HEK293T (cell line): ENCODE data around the gene PEX14.

Experiments used
- ARNT ChIP-seq: fragments of 450-650 bp; IDR thresholded peaks from 2 replicates; pipeline ENCODE4 v1.6.1; 2017; ENCODE audit warnings: mild to moderate bottlenecking
- BHLHE40 ChIP-seq: fragments of 450-650 bp; IDR thresholded peaks from 2 replicates; pipeline ENCODE4 v1.6.1; 2016; ENCODE audit warnings: mild to moderate bottlenecking, moderate library complexity, borderline replicate concordance
- CTBP1 ChIP-seq: fragments of 450-650 bp; IDR thresholded peaks from 2 replicates; pipeline ENCODE4 v1.6.1; 2016; ENCODE audit warnings: borderline replicate concordance
- ELF4 ChIP-seq: fragments of 450-650 bp; IDR thresholded peaks from 2 replicates; pipeline ENCODE4 v1.6.1; 2017; ENCODE audit warnings: antibody characterized with exemption
- FOXA1 ChIP-seq: fragments of 450-650 bp; IDR thresholded peaks from 2 replicates; pipeline ENCODE4 v1.6.1; 2016; ENCODE audit warnings: mild to moderate bottlenecking
- FOXM1 ChIP-seq: fragments of 450-650 bp; IDR thresholded peaks from 2 replicates; pipeline ENCODE4 v1.6.1; 2017; ENCODE audit warnings: mild to moderate bottlenecking, borderline replicate concordance
- HDGF ChIP-seq: fragments of 450-650 bp; IDR thresholded peaks from 2 replicates; pipeline ENCODE4 v1.6.1; 2017; ENCODE audit warnings: antibody characterized with exemption, borderline replicate concordance
- L3MBTL2 ChIP-seq: fragments of 450-650 bp; conservative IDR thresholded peaks from 2 replicates; pipeline ENCODE4 v1.6.1; 2016; ENCODE audit warnings: mild to moderate bottlenecking
- NFRKB ChIP-seq: fragments of 450-650 bp; IDR thresholded peaks from 2 replicates; pipeline ENCODE4 v1.6.1; 2016; ENCODE audit warnings: mild to moderate bottlenecking, moderate library complexity
- SP1 ChIP-seq: fragments of 450-650 bp; IDR thresholded peaks from 2 replicates; pipeline ENCODE4 v1.6.1; 2017
- SUZ12 ChIP-seq: fragments of 450-650 bp; IDR thresholded peaks from 2 replicates; pipeline ENCODE4 v1.6.1; 2016; ENCODE audit warnings: mild to moderate bottlenecking
- ZNF384 ChIP-seq: fragments of 450-650 bp; IDR thresholded peaks from 2 replicates; pipeline ENCODE4 v1.6.1; 2016
- TF ChIP-seq, protein P1 (sequence below): fragments of 450-650 bp; IDR thresholded peaks from 2 replicates; pipeline ENCODE4 v1.6.1; 2016

DNA sequence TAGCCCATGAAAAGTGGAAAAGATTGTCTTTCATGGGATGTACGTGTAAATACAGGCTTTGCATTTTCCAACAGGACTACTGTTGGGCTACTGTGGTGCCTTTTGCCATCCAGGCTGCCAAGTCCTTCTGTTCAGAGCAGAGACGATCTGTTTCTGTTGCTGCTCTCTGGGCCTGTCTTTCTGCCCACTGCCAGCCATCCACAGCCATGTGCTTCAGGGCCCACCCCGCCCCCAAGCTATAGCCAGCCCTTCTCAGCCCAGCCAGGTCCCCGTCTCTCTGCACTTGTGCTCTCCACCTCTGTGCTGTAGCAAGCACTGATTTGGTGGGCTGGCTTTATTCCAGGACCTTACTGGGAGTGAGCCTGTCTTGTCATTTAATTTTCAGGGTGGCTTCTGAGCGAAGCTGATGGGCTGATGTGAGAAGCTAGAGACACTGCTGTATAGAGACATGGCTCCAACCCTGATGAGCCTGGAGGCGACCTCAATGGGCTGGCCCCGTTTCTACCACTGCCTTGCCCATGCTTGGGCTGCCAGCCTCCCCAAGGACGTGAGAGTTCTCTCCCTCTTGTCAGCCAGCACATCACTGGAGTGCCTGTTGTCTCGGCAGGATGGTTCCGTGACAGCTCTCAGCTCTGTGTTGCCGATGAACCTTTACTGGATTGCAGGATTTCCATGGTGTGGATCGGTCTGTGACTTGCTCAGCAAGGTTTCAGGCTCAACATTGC lies 137.8 kb downstream of the PEX14 start:
- TF ChIP-seq SUZ12 (no peak), CTBP1 (no peak), FOXM1 (no peak), FOXA1 (no peak), HDGF (no peak), ZNF384 (no peak), BHLHE40 (no peak), NFRKB (no peak), SP1 (no peak), ELF4 (no peak), ARNT (no peak), L3MBTL2 (no peak)
- TF ChIP-seq, protein P1, sequence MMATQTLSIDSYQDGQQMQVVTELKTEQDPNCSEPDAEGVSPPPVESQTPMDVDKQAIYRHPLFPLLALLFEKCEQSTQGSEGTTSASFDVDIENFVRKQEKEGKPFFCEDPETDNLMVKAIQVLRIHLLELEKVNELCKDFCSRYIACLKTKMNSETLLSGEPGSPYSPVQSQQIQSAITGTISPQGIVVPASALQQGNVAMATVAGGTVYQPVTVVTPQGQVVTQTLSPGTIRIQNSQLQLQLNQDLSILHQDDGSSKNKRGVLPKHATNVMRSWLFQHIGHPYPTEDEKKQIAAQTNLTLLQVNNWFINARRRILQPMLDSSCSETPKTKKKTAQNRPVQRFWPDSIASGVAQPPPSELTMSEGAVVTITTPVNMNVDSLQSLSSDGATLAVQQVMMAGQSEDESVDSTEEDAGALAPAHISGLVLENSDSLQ = no peak
